ENCODE measurements around the gene RTEL1. TPM values are rescaled to one million over a fixed set of nuclear protein-coding genes. Genes with fewer than 3 reads are reported as not detected.

The RTEL1 gene
- total and polyA plus RNA-seq, 2 experiments from 2014 or later = 14.0 to 18.2 TPM

- WGBS (ENCODE audit: low lambda C conversion rate, missing lambda C conversion rate) = 92% methylated on average over 31 of the region's 31 CpGs
- peak; percentile 14 for DNase-seq (ENCODE audit: low spot score)
- Histone ChIP-seq H3K4me3 (no peak within 1 kb of the TSS), H3K27me3 (no peaks in the 10 kb centered on the region), H3K4me2 (peak within 1 kb of the TSS; percentile 99), H3K36me3 (replicated peaks; ENCODE audit: insufficient read depth, low read depth) (no peaks in the 10 kb centered on the region), H3K27ac (no peak within 1 kb of the TSS), H3K4me1 (ENCODE audit: insufficient read depth) (peaks cover 22% of the 10 kb centered on the region), H4K20me1 (ENCODE audit: insufficient read depth, poor library complexity, severe bottlenecking) (no peaks in the 10 kb centered on the region), H3K9me3 (ENCODE audit: low read depth) (no peaks in the 10 kb centered on the region), H3K79me2 (no peaks in the 10 kb centered on the region), H3K9me2 (replicated peaks; ENCODE audit: insufficient read depth) (no peaks in the 10 kb centered on the region), H2AFZ (no peak within 1 kb of the TSS)
- TF ChIP-seq EZH2 (IDR thresholded peaks at IDR 0.05; ENCODE audit: borderline replicate concordance) (no peak), CTCF (IDR thresholded peaks at IDR 0.05; ENCODE audit: poor library complexity) (no peak), EZH2phosphoT487 (IDR thresholded peaks at IDR 0.05; ENCODE audit: low read depth, severe bottlenecking, unreplicated experiment) (no peak)
Measured at GRCh38 chr20:63735859-63736718, 78.0 kb downstream of the RTEL1 start, which contains the start of gene LIME1. LIME1 (plus strand) TSS chr20:63736664; CDS start chr20:63737550, 886 bp downstream.

GRCh38 chr20:63736893-63737694 is 79.0 kb downstream of the RTEL1 start:
- Histone ChIP-seq H3K36me3 (replicated peaks; ENCODE audit: insufficient read depth, low read depth) (no peaks in the 10 kb centered on the region), H3K9me2 (replicated peaks; ENCODE audit: insufficient read depth) (no peaks in the 10 kb centered on the region), H4K20me1 (ENCODE audit: insufficient read depth, poor library complexity, severe bottlenecking) (no peaks in the 10 kb centered on the region), H3K9me3 (ENCODE audit: low read depth) (no peaks in the 10 kb centered on the region), H3K79me2 (peaks cover 6% of the 10 kb centered on the region), H3K27me3 (no peaks in the 10 kb centered on the region), H3K27ac (no peak overlapping the region), H3K4me1 (ENCODE audit: insufficient read depth) (peaks cover 31% of the 10 kb centered on the region), H3K4me3 (no peak overlapping the region), H3K4me2 (peak overlapping the region; percentile 99), H2AFZ (no peak overlapping the region)
- 52% methylated on average over 29 of the region's 30 CpGs for WGBS (ENCODE audit: low lambda C conversion rate, missing lambda C conversion rate)
- DNase-seq (ENCODE audit: low spot score) = peak; percentile 37
- TF ChIP-seq EZH2phosphoT487 (IDR thresholded peaks at IDR 0.05; ENCODE audit: low read depth, severe bottlenecking, unreplicated experiment) (no peak), CTCF (IDR thresholded peaks at IDR 0.05; ENCODE audit: poor library complexity) (no peak), EZH2 (IDR thresholded peaks at IDR 0.05; ENCODE audit: borderline replicate concordance) (no peak)

DNA sequence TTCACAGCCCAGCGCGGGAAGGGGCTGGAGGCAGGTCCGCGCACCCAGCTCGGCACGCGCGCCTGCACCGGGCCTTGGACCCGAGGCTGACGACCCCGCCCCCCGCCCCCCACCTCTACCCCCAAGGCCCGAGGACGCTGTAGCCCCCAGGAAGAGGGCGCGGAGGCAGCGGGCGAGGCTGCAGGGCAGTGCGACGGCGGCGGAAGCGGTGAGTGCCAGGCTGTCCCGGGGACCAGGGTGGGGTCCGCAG is 79.5 kb downstream of the RTEL1 start:
- no peak overlapping the region for H2AFZ ChIP-seq
- TF ChIP-seq EZH2 (IDR thresholded peaks at IDR 0.05; ENCODE audit: borderline replicate concordance) (no peak), EZH2phosphoT487 (IDR thresholded peaks at IDR 0.05; ENCODE audit: low read depth, severe bottlenecking, unreplicated experiment) (no peak), CTCF (IDR thresholded peaks at IDR 0.05; ENCODE audit: poor library complexity) (no peak)
- WGBS (ENCODE audit: low lambda C conversion rate, missing lambda C conversion rate) = 14% methylated on average over 6 of the region's 26 CpGs
- H3K4me2 ChIP-seq = peak overlapping the region; percentile 99
- no peak overlapping the region for H3K4me3 ChIP-seq
- no peaks in the 10 kb centered on the region for H3K36me3 ChIP-seq (replicated peaks; ENCODE audit: insufficient read depth, low read depth)
- peaks cover 6% of the 10 kb centered on the region for H3K79me2 ChIP-seq
- peaks cover 31% of the 10 kb centered on the region for H3K4me1 ChIP-seq (ENCODE audit: insufficient read depth)
- no peaks in the 10 kb centered on the region for H4K20me1 ChIP-seq (ENCODE audit: insufficient read depth, poor library complexity, severe bottlenecking)
- DNase-seq (ENCODE audit: low spot score) = no peak
- no peaks in the 10 kb centered on the region for H3K27me3 ChIP-seq
- no peaks in the 10 kb centered on the region for H3K9me3 ChIP-seq (ENCODE audit: low read depth)
- H3K27ac ChIP-seq = no peak overlapping the region
- H3K9me2 ChIP-seq (replicated peaks; ENCODE audit: insufficient read depth) = no peaks in the 10 kb centered on the region
